Activated CD4-positive, CD25-positive, alpha-beta regulatory T cell treated with anti-CD3 and anti-CD28 coated beads, Interleukin-2, amount 50 U/mL, for 16 hours (primary cell): ENCODE measurements around the gene LYRM7.
"Not testable (repeated sequence)": the region's sequence is repeated elsewhere in the genome, so short reads cannot be mapped to it uniquely, and the experiment has no call there.

ENCODE experiments used
- DNase-seq: peaks from one replicate; pipeline ENCODE4 v3.0.0-alpha.2; 2020; ENCODE audit warnings: low read depth, low spot score

The LYRM7 gene

DNA sequence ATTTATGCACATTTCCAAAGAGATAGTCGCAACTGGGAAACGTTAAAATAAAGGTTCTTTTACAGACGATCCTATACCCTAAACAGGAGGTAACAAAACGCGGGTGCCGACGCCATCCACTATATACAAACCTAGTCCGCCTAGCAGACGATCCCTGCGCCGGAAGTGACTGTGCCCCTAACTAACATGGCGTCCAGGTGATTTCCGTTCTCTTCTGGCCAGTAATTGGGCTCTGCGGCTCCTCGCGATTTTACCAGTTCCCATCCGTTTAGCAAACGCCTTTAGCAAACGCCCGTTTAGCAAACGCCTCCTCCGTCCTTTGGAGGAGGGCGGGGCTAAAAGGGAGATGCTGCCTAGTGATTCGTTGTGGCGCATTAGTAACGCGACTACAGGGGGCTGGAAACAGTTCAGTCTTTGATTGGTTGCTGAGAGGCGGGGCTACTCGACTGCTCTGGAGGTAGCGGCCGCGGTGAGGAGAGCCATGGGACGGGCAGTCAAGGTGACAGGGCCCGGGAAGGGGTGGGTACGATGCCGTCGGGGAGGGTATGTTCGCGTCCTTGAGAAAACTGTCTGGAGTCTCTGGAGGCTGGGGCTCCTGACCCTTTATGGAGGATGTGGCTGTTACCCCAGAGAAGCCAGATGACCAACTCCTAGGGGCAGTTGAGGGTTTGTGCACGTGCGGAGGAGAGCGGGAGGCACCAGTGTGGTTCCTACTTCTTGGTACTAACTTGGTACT is at the start of gene LYRM7:
Gene LYRM7, plus strand, starts transcription at position 405 of the 736 bp plus-strand sequence. Its CDS starts 77 bp downstream, at position 482.
- peak; percentile 93 for DNase-seq

DNA sequence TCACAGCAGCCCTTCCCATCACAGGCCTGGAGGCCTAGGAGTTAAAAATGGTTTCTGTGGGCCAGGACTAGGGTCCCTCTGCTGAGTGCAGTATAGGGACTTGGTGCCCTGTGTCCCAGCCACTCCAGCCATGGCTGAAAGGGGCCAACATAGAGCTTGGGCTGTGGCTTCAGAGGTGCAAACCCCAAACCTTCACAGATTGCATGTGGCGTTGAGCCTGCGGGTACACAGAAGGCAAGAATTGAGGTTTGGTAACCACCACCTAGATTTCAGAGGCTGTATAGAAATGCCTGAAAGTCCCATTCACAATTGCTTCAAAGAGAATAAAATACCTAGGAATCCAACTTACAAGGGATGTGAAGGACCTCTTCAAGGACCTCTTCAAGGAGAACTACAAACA is 43.5 kb upstream of the LYRM7 start:
- DNase-seq: not testable (repeated sequence)

DNA sequence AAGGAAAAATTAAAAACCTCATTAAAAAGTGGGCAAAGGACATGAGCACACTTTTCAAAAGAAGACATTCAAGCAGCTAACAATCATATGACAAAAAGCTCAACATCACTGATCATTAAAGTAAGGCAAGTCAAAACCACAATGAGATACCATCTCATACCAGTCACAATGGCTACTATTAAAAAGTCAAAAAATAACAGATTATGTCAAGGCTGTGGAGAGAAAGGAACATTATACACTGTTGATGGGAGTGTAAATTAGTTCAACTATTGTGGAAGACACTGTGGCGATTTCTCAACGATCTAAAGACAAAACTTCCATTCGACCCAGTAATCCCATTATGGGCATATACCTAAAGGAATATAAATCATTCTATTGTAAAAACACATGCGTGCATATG is 41.4 kb upstream of the LYRM7 start:
- no peak for DNase-seq

DNA sequence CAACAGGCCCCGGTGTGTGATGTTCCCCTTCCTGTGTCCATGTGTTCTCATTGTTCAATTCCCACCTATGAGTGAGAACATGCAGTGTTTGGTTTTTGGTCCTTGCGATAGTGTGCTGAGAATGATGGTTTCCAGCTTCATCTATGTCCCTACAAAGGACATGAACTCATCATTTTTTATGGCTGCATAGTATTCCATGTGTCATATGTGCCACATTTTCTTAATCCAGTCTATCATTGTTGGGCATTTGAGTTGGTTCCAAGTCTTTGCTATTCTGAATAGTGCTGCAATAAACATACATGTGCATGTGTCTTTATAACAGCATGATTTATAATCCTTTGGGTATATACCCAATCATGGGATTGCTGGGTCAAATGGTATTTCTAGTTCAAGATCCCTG is 37.7 kb upstream of the LYRM7 start:
- not testable (repeated sequence) for DNase-seq

DNA sequence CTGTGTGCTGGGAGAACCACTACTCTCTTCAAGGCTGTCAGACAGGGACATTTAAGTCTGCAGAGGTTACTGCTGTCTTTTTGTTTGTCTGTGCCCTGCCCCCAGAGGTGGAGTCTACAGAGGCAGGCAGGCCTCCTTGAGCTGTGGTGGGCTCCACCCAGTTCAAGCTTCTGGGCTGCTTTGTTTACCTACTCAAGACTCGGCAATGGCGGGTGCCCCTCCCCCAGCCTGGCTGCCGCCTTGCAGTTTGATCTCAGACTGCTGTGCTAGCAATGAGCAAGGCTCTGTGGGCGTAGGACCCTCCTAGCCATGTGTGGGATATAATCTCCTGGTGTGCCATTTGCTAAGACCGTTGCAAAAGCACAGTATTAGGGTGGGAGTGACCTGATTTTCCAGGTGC is 32.3 kb upstream of the LYRM7 start:
- DNase-seq: not testable (repeated sequence)

DNA sequence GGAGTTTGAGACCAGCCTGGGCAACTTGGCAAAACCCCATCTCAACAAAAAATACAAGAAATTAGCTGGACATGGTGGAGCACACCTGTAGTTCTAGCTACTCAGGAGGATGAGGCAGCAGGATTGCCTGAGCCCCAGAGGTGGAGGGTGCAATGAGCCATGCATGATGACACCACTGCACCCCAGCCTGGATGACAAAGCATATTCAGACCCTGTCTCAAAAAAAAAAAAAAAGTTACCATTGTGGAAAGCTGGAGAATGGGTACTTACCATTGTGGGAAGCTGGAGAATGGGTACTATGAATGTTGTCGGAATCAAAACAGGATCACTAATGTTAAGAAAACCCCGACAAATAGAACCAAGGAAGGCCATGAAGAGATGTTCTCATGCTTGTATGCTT is 31.4 kb upstream of the LYRM7 start:
- DNase-seq: no peak

DNA sequence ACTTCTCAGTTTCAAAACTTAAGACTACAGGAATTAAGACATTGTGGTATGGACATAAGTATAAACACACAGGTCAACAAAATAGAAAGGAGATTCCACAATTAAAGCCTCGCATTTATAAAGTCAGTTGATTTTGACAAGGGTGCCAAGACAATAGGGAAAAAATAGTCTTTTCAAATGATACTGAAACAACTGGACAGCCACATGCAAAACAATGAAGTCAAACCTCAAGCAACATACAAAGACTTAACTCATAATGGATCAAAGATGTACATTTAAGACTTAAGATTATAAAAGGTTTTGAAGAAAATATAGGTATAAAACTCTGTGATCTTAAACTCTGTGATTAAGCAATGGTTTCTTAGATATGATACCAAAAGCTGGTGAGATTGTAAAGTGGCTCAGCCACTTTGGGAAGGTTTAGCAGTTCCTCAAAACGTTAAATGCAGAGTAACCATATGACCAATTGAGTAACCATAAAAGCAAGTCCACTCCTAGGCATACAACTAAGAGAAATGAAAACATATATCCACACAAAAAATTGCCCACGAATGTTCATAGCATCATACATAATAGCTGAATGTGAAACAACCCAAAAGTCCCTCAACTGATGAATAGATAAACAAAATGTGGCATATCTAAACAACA is 27.6 kb upstream of the LYRM7 start:
- no peak for DNase-seq

DNA sequence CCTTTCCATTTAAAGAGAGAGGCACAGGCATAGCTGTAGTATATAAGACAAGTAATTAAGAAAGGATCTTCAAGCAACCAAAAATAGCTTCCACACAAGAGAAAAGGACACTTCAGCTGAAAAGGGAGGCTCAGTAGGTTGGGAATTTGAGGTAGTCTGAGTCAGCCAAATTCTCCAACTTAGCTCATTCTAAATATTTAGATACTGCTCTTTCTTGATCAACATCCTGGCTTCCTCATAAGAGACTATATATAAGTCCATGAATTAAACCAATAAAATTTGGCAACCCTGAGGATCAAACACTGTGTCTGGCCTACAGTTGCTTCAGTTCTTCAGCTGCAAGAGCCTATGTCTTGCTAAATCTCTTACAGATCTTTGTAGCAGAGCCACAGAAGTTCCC is 23.5 kb upstream of the LYRM7 start:
- no peak for DNase-seq

DNA sequence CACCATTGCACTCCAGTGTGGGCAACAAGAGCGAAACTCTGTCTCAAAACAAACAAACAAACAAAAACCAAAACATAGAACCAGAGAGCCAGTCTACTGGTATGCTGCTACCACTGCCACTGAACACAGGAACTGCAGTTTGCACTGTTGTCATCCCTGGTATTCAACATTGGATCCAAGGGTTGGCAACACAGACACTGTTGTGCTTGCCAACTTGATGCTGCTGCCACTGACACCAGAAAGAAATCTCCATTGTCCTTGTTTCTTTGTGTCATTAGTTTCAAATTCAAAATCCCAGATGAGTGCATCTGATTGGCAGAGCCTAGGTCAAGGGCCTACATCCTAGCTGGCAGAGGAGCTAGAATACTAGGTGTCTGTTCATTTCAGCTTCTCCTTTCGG is 21.9 kb upstream of the LYRM7 start:
- DNase-seq: no peak

DNA sequence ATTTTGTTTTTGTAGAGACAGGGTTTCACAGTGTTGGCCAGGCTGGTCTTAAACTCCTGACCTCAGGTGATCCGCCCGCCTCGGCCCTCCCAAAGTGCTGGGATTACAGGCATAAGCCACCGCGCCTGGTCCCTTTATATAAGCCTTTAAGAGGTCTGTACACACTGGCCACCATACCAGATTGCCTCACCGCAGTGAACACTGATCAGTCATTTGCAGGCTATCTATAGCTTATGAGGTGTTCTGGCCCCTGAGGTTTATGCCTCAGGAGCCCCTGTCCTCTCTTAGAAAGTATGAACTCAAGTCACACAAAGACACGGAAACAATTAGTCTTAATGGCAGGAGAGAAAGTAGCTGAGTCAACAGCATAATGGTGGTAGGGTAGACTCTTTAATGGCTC is 20.3 kb upstream of the LYRM7 start:
- DNase-seq: no peak

DNA sequence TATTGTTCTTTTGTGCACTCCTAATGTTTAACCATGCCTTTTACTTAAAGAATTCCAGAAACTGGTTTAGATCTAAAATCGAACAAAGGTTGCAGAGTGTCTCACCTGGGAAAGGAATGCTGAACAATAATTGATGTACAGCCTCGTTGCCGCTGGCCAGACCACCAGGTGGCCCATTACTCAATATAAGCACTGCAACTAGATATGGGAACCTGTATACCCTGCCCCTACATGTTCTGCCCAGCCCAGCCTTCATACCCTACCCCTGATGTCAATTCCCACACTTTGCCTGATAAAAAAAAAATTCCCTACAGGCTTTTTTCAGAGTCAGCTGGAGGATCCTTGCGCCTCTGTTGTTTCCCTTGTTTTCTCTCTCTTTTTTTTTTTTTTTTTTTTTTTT is 19.5 kb upstream of the LYRM7 start:
- DNase-seq: no peak

DNA sequence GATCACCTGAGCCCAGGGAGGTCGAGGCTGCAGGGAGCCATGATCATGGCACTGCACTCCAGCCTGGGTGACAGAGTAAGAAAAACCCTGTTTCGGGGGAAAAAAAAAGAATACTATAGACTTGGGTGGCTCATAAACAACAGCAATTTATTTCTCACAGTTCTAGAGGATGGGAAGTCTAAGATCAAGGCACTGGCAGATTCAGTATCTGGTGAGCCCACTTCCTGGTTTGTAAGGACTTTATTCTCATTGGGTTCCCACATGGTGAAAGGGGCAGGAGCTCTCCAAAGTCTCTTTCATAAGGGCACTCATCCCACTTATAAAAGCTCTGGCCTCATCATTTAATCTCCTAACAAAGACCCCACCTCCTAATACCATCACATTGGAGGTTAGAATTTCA is 14.4 kb upstream of the LYRM7 start:
- no peak for DNase-seq

DNA sequence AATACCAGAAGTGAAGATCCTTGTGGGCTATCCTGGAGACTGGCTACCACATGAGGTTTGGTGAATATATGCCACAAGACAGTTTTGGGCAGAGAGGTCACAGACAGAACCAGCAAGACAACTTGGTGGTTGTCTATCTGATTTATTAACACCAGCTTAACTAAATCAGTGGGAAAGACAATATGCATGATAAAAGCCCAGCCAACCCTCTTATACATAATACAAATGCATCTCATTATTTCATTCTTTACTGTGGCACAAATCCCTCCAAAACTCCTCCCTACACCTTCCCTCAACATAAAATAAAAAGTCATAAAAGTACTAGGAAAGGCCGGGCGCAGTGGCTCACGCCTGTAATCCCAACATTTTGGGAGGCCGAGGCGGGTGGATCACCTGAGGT is 13.8 kb upstream of the LYRM7 start:
- DNase-seq: no peak

DNA sequence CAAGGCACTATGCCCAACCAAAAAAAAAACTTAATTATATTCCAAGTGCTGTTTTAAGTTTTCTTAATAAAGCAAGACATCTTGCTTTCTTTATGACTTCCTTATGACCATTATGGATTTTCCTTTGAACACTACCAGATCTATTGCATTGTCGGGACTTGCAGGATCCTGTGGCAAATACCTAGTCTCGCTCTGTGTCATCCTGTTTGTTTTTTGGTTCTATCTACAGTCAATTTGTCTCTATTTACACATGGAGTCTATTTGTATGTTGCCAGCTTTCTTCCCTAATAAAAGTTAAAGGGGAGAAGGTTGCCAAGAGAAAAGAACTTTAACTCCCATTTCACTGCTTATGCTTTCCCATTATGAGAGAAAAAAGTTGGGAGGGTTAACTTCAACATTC is 10.6 kb upstream of the LYRM7 start:
- no peak for DNase-seq

DNA sequence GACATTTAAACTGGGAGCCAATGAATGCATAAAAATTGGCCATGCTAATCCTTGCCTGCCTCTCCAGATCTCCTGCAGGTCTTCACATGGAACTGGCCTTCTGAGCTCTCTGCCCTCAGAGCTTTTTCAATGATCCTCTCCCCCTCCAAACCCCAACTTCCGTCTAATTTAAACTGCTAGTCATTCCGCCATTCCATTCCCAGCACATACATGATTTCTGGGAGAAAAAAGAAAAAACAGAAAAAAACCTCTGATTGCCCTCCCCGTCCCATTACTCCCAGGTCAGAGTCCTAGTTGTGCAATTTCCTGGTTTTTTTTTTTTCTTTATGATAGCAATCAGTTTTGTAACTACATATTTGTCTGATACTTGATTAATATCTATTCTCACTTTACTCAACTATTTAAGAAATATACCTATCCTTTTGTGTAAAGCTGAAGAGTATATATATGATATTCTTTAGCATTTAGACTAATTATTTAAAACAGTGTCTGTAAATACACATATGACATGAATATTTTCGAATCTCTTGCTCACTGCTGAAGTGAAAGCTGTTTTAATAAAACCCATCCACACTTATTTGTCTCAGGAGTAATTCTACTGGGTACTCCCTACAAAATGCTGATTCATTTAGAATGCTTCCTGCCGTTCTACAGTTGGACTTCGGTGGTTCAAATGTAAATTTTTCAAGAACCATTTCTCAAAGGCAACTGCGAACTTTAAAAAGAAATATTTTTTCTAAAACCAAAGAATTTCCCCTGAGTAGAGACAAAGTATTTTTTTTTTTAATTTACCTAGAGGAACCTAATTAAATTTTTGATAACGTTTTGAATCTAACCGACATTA is 7.2 kb upstream of the LYRM7 start:
- DNase-seq: no peak

DNA sequence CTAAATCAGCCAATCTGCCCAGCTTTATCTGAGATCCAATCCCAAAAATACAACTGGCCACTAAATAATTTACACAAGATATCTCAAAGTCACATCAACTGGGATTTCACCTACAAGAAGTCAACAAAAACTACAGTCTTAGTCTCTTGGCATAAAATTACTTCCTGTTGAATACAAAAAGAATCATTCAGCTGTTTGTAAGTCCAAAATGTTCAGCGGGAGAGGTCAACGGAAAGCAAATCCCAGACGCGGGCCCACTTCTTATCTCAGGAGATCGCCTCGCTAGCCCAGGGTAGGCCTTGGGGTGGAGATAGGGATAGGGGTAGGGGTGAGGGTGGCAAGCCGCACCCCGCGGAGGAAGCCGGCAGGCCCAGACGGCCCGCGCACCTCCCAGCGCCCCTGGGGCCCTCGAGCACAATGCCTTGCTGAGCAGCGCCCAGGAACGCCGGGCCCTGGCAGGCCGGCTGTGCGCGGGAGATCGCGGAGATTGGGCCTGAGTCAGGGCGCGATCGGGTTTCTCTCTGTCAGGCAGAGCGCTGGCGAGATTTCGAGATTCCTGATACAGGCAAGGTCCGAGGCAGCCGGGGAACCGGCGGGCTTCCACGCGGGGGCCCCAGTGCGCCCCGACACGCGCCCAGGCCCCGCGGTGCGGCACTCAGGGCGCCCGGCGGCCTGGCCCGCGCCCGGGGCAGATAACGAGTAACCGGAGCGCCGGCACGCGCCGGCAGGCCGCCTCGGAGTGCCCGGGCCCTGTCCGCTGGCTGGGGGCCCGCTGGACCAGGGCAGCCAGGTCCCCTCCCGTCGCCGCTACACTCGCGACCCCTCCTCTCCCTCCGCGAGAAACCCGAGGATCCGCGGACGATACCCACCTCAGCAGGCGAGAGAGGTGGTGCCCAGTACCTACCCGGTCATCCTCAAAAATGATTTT is 6.3 kb upstream of the LYRM7 start:
- DNase-seq: peak; percentile 42

DNA sequence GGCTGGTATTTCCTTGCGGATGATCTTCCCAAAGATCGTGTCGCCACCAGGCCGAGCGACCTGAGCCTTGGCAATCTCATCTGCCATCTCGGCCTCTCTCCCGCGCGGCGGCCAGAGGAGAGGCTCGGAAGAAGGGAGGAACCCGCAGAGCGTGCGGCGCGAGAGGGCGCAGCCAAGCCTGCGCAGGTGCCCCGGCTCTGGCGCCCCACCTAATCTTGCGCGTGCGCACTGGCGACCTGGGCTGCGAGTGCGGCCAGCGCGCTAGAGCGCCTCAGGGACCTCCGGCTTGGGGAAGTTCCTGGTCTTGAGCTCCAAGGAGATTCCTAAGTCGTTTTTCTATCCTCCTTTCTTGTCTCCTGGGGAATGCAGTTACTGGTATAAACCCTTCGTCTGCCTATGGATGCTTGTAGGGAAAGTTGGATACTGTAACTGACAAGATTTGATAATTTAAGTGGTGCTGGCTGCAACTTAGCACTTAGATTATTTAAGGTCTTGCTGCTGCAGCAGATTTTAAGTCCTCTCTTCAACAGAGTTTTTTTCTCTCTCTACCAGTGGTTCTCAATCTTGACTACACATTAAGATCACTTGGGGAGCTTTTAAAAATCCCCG is 5.5 kb upstream of the LYRM7 start, which contains the start of gene HINT1:
Gene HINT1, minus strand, starts transcription at position 138 of the 609 bp plus-strand sequence. Its CDS starts 51 bp downstream, at position 87.
- DNase-seq: peak; percentile 86

DNA sequence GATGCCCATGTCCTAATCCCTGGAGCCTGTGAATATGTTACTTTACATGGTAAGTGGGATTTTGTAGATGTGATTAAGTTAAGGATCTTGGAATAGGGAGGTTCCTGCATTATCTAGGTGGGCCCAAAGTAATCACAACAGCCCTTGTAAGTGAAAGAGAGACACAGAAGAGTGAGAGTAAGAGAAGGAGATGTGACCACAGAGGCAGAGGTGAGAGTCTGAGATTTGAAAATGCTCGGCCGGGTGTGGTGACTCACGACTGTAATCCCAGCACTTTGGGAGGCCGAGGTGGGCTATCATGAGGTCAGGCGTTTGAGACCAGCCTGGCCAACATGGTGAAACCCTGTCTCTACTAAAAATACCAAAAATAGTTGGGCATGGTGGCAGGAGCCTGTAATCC is 3.1 kb upstream of the LYRM7 start:
- no peak for DNase-seq

DNA sequence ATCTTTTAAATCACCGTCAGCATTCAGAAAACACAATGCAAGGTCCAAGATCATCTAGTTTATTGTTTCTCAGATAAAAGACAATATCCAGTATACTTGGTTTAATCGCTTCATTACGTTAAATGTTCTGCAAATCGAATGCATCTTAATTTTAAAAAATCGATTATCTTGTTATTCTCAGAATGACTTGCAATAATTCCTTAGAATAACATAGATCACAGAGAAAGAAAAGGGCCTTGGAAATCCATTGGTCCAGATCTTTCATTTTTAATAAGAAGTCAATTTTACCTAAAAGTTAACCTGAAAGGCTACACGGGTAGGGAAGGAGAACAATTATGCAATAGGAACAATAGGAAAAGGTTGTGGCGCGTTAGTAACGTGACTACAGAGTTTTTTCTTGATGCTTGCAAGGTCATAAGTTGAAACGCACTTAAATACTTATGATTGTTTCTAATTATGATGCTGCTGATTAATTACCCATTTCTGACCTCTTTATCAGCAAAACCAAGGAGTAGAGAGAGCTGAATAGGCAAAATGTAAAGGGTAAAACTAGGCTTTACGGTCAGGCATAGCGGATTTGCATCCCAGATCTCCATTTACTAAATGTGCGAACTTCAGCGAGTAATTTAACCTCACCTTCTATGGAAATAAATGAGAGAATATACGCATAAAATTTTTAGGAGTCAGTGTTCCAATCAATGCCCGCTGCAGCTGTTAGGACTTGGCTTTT is 769 bp upstream of the LYRM7 start:
- no peak for DNase-seq

DNA sequence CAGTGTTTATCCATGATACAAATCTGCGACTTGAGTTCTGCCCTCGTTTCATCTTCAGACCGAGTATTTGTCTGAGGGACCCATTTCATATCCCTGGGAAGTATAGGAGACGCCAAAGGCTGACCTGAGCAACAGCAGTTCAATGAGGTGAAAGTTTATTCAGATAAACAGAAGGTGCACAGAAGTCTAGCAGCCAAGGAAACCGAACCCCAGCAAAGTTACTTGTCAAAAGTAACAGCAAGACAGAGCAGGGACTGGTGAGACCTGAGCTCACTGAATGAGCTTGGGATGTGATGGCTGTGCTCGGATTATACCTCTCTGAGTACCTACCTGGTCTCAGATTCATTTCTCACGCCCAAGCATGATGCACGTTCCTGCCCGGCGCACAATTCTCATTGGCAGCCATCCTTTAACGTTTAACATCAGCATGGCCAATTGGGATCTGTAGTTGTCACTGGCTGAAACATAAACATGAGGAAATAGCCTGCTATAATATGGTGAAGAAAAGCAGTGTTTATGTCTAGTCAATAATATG is 599 bp downstream of the LYRM7 start:
- DNase-seq: no peak
